Hepatocyte (in vitro differentiated cells): Measurements from ENCODE around the gene CGAS. TPM values are rescaled to one million over a fixed set of nuclear protein-coding genes. Genes with fewer than 3 reads are reported as not detected.

ENCODE experiments used
- DNase-seq: peaks from one replicate; pipeline ENCODE4 v3.0.0-alpha.2; 2016; ENCODE audit warnings: low spot score
- H2AFZ ChIP-seq: fragments of 200-600 bp; sonication (generic); 2 replicates; pipeline ENCODE4 v1.6.0; 2016; ENCODE audit warnings: antibody characterized with exemption, mild to moderate bottlenecking
- H3K27ac ChIP-seq: fragments of 200-600 bp; sonication (generic); 2 replicates; pipeline ENCODE4 v1.5.1; 2016; ENCODE audit warnings: mild to moderate bottlenecking
- H3K27me3 ChIP-seq: fragments of 200-600 bp; sonication (generic); 2 replicates; pipeline ENCODE4 v1.6.1; 2016
- H3K36me3 ChIP-seq: fragments of 200-600 bp; sonication (generic); replicated peaks from 2 replicates; pipeline ENCODE4 v1.5.1; 2016; ENCODE audit warnings: low read depth; ENCODE audit not compliant: insufficient read depth
- H3K4me1 ChIP-seq: fragments of 200-600 bp; sonication (generic); 2 replicates; pipeline ENCODE4 v1.5.1; 2016; ENCODE audit warnings: mild to moderate bottlenecking, moderate library complexity; ENCODE audit not compliant: insufficient read depth
- H3K4me2 ChIP-seq: fragments of 200-600 bp; sonication (generic); 2 replicates; pipeline ENCODE4 v1.6.0; 2016
- H3K4me3 ChIP-seq: fragments of 200-600 bp; sonication (generic); 2 replicates; pipeline ENCODE4 v1.5.1; 2016; ENCODE audit warnings: mild to moderate bottlenecking
- H3K79me2 ChIP-seq: fragments of 200-600 bp; sonication (generic); 2 replicates; pipeline ENCODE4 v1.6.0; 2017; ENCODE audit warnings: mild to moderate bottlenecking
- H3K9me2 ChIP-seq: fragments of 200-600 bp; sonication (generic); replicated peaks from 2 replicates; pipeline ENCODE4 v1.6.0; 2017; ENCODE audit warnings: mild to moderate bottlenecking; ENCODE audit not compliant: insufficient read depth
- H3K9me3 ChIP-seq: fragments of 200-600 bp; sonication (generic); 2 replicates; pipeline ENCODE4 v1.5.1; 2016; ENCODE audit warnings: low read depth, mild to moderate bottlenecking
- H4K20me1 ChIP-seq: fragments of 200-600 bp; sonication (generic); 2 replicates; pipeline ENCODE4 v1.6.0; 2016; ENCODE audit warnings: mild to moderate bottlenecking; ENCODE audit not compliant: insufficient read depth, poor library complexity, severe bottlenecking
- EZH2 ChIP-seq: fragments of 200-600 bp; sonication (generic); IDR thresholded peaks from 2 replicates; pipeline ENCODE4 v1.6.1; 2016; ENCODE audit warnings: antibody characterized with exemption, mild to moderate bottlenecking, borderline replicate concordance
- EZH2phosphoT487 ChIP-seq: fragments of 200-600 bp; sonication (generic); IDR thresholded peaks from one replicate; pipeline ENCODE4 v1.6.1; 2018; ENCODE audit warnings: antibody characterized with exemption, mild to moderate bottlenecking, low read depth, moderate library complexity; ENCODE audit not compliant: unreplicated experiment, severe bottlenecking
- WGBS: methylation state at CpG from one replicate; pipeline ENCODE4 v1.1.6; 2016; ENCODE audit warnings: low lambda C conversion rate; ENCODE audit errors: missing lambda C conversion rate; 5-methylcytosine and 5-hydroxymethylcytosine counted together
- polyA plus RNA-seq: library from polyadenylated mRNA; unstranded; fragments of >200 nt; fragmentation: Nextera tagmentation; extraction: Ambion mirVana; gene quantifications from 2 replicates; pipeline ENCODE4 v1.2.1, GENCODE V29; 2016
- total RNA-seq: library from RNA; depleted of rRNA; stranded (reverse); fragments of >200 nt; gene quantifications from 2 replicates; pipeline ENCODE4 v1.2.3, GENCODE V29; 2014
- TF ChIP-seq, protein P1 (sequence below): fragments of 200-600 bp; sonication (generic); IDR thresholded peaks from 2 replicates; pipeline ENCODE4 v1.5.1; 2016; ENCODE audit warnings: antibody characterized with exemption, mild to moderate bottlenecking; ENCODE audit not compliant: poor library complexity

CGAS gene
- total and polyA plus RNA-seq, 2 experiments from 2014 or later = 0.35 to 0.50 TPM

GRCh38 chr6:73435236-73435635, 16.9 kb downstream of the CGAS start:
- Histone ChIP-seq H3K36me3 (no peaks in the 10 kb centered on the region), H3K9me2 (no peaks in the 10 kb centered on the region), H2AFZ (no peak overlapping the region), H3K27ac (no peak overlapping the region), H3K4me3 (no peak overlapping the region), H3K9me3 (no peaks in the 10 kb centered on the region), H3K4me2 (no peak overlapping the region), H3K4me1 (no peaks in the 10 kb centered on the region), H3K79me2 (no peaks in the 10 kb centered on the region), H3K27me3 (no peaks in the 10 kb centered on the region), H4K20me1 (no peaks in the 10 kb centered on the region)
- TF ChIP-seq, protein P1, sequence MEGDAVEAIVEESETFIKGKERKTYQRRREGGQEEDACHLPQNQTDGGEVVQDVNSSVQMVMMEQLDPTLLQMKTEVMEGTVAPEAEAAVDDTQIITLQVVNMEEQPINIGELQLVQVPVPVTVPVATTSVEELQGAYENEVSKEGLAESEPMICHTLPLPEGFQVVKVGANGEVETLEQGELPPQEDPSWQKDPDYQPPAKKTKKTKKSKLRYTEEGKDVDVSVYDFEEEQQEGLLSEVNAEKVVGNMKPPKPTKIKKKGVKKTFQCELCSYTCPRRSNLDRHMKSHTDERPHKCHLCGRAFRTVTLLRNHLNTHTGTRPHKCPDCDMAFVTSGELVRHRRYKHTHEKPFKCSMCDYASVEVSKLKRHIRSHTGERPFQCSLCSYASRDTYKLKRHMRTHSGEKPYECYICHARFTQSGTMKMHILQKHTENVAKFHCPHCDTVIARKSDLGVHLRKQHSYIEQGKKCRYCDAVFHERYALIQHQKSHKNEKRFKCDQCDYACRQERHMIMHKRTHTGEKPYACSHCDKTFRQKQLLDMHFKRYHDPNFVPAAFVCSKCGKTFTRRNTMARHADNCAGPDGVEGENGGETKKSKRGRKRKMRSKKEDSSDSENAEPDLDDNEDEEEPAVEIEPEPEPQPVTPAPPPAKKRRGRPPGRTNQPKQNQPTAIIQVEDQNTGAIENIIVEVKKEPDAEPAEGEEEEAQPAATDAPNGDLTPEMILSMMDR = no peak
- TF ChIP-seq EZH2 = no peak
- no peak for TF ChIP-seq EZH2phosphoT487
- WGBS = 90% methylated on average over 3 of the region's 3 CpGs
- no peak for DNase-seq

DNA sequence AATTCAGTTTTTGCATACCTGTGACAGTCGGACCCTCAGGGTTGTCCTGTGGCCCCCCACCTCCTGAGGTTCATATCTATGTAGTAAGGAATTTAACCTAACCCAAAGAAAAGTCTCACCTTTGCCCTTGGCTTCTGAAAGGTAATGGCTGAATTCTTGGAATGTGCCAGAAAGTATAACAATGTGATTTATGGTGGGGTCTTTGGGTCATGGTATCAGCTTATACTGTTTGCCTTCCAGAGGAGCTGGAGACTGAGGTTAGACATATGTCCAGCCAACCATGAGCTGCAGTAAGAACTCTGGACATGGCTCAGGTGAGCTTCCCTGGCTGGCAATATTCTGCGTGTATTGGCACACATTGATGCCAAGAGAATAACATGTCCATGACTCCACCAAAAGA, 30.6 kb downstream of the CGAS start:
- Histone ChIP-seq H2AFZ (no peak overlapping the region), H3K27me3 (no peaks in the 10 kb centered on the region), H3K9me2 (no peaks in the 10 kb centered on the region), H3K4me2 (no peak overlapping the region), H3K9me3 (no peaks in the 10 kb centered on the region), H3K27ac (no peak overlapping the region), H3K4me1 (no peaks in the 10 kb centered on the region), H3K79me2 (no peaks in the 10 kb centered on the region), H3K4me3 (no peak overlapping the region), H4K20me1 (no peaks in the 10 kb centered on the region), H3K36me3 (no peaks in the 10 kb centered on the region)
- TF ChIP-seq EZH2phosphoT487 = no peak
- TF ChIP-seq EZH2 = no peak
- TF ChIP-seq, protein P1 = no peak
- DNase-seq = no peak
- WGBS = 67% methylated on average over 2 of the region's 2 CpGs

GRCh38 chr6:73418081-73418741, 33.9 kb downstream of the CGAS start:
- Histone ChIP-seq H3K4me2 (no peak overlapping the region), H3K9me2 (no peaks in the 10 kb centered on the region), H3K9me3 (no peaks in the 10 kb centered on the region), H3K27me3 (no peaks in the 10 kb centered on the region), H3K4me1 (no peaks in the 10 kb centered on the region), H3K79me2 (no peaks in the 10 kb centered on the region), H3K4me3 (no peak overlapping the region), H3K36me3 (no peaks in the 10 kb centered on the region), H2AFZ (no peak overlapping the region), H4K20me1 (no peaks in the 10 kb centered on the region), H3K27ac (no peak overlapping the region)
- DNase-seq = no peak
- TF ChIP-seq, protein P1 = no peak
- no peak for TF ChIP-seq EZH2
- TF ChIP-seq EZH2phosphoT487 = no peak
- WGBS = 83% methylated on average over 11 of the region's 11 CpGs
